HG02610 (cell line): ENCODE data around the gene POC1A.
"Not testable (repeated sequence)": the region's sequence is repeated elsewhere in the genome, so short reads cannot be mapped to it uniquely, and the experiment has no call there.

Experiments
- ATAC-seq: cut with Tn5 transposase; IDR thresholded peaks from one replicate; pipeline ENCODE4 v1.9.1; 2021; ENCODE audit warnings: mild to moderate bottlenecking, moderate library complexity; ENCODE audit not compliant: unreplicated experiment

Gene POC1A

DNA sequence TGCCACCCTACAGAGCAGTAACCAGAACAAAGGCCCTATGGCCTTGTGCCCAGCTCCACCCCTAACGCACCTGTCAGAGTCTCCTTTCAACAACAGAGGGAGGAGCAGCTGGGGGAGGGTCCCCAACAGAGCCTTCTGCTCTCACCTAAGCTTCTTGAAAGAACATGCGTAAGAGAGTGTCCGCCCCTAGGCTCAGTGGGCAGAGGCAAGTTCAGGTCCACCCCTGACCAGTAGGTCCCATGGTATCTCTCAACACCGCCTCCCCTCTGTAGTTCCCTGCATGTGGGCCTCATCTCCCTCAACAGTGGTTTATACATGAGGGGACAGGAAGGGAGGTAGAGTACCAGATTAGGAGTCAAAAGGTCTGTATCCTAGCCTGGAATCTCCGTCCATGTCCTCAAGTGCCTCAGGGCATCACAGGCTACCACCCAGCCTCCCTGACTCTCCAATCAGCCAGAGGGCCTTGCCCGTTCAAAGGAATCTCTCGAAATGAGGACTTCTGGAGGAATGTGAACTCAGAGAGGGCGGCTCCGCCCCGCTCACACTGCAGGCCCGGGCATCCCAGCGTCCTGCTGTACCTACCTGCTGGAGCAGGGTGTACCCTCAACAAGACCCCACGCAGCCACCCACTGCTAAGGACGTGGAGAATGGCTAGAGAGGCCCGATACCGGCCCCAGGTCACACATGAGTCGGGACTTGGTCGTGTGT is 680 bp downstream of the POC1A start:
- no peak for ATAC-seq

DNA sequence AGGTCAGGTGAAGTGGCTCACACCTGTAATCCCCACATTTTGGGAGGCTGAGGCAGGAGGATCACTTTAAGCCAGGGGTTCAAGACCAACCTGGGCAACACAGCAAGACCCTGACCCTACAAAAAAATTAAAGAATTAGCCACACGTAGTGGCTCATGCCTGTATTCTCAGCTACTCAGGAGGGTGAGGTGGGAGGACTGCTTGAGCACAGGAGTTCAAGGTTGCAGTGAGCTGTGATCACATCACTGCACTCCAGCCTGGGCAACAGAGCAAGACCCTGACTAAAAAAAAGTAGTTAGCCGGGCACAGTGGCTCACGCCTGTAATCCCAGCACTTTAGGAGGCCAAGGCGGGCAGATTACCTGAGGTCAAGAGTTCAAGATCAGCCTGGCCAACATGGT is 2.2 kb downstream of the POC1A start:
- not testable (repeated sequence) for ATAC-seq

DNA sequence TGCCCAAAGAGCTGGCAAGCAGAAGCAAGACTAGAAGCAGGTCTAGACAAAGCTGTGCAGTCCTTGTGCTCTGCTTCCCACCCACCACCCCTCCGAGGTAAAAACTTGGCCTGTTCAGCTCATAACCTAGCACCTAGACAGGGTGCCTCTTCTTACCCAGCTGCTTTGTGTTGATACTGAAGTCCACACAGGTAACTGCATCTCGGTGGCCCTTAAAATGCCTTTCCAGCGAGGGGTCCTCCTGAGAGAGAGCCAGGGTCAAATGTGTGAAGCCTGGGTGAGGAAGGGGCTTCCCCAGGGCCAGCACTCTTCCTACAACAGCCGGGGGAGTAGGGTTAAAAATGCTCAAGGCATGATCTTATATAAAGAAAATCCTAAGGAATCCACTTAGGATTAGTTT is 3.4 kb downstream of the POC1A start:
- ATAC-seq: no peak

DNA sequence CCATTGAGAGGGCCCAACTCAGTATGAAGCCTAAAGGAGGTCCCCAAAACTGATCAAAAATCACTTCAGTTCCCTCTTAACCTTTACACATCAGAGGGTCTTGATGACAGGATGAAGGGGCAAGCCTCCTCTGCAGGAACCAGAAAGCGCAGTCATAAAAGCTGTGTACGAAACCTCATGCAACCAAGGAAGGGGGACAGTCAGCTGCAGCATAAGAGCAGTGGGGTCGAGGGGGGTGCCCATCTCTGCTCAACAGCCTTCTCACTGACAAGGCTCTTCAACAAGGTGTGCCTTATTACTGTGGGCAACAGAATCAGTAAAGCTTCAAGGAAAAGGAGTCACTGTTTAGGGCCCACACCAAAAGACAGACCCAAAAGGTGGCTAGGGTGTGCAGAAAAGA is 3.9 kb downstream of the POC1A start:
- no peak for ATAC-seq

DNA sequence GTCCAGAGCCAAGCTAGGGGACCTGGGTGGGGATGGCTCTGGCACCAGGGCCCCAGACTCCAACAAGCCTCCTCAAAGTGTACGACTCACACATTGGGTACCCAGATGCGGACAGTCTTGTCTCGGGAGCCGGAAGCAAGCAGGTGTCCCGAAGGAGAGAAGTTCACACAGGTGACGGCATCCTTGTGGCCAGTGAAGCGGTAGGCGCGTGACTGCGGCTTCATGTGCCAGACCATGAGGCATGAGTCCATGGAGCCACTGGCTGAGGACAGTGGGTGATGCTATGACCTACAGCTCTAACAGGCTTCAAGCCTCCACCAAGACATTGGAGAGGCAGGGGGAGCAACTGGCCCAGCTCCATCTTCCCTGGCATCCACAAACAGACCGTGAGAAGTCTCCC is 4.5 kb downstream of the POC1A start:
- no peak for ATAC-seq

DNA sequence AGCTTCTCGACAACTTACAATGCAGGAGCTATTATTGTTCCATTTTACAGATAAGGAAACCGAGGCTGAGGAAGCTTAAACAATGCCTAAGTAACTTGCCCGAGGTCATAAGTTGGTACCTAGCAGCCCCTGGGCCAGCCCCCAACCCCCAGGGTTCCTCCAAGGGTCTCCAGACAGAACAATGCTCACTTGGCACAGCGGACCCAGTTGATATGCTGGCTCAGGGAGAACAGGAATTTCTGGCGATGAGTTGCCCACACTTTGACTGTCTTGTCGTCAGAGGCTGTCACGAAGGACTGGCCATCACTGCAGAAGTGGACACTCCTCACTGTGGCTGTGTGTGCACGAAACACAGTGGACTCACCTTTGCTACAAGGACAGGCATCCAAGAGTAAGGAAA is 5.2 kb downstream of the POC1A start:
- ATAC-seq: no peak

DNA sequence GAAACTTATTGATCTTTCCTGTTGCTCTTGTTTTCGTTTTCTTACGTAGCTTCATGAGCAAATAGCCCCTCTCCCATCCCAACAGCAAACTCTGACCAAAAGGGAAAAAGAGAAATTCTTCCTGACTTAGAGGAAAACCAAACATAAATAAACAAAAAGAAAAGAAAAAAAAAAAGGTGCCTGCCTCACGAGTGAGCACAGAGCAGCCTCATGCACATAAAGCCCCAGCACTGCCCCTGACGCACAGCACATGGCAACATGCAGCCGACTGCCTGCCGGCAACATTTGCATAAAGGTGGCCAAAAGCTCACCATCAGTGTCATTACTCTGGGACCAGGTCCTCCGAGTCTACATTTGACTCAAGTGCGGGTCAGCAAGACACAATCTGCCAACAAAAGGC is 6.4 kb downstream of the POC1A start:
- ATAC-seq: no peak

DNA sequence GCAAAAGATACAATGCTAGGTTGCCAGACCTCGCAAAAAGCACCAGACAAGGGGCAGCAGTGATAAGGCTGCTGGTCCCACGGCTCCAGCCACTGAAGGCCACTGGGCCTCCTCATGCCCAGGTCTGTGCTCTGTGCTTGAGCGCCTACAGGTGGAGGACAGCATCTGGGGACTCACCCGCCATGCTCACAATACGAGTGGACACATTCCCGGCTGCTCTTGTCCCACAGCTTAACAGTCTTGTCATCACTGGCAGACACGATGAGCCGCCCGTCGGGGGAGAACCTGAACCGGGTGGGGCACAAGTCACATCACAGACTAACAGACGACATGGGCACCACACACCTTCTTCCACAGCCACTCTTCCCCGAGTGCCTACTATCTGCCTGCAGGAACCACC is 7.4 kb downstream of the POC1A start:
- no peak for ATAC-seq

DNA sequence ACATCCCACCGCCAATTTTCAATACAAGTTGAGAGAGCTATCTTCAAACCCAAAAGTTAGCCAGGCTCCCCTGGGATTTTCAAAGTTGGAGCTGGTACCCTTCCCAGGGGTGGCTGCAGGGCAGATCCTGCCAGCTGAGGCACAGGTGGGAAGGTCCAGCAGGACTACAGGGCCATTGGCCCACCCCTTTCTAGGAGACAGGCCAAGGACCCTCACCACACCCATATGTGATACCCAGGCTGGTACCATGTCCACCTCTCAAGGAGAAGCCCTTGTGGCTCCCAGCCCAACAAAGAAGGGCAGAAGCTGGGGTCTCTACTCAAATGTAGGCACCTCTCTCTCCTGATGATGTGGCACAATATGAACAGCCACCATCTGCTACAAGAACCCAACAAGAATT is 8.0 kb downstream of the POC1A start:
- ATAC-seq: no peak

DNA sequence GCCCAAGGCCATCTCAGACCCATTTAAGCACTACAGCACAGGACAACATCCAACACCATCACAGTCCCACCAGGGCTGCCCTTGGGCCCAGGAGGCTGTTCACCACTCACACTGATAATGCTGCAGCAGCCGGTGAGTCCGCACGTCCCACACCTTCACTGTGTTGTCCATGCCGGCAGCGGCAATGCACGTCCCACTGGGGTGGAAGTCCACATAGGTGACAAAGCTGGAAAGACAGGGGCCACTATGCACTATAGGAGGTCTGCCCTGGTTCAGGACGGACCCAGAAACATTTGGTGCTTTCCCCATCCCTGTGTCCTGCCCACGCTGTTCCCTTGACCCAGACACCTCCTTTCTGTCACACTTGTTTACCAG is 8.5 kb downstream of the POC1A start:
- ATAC-seq: no peak

DNA sequence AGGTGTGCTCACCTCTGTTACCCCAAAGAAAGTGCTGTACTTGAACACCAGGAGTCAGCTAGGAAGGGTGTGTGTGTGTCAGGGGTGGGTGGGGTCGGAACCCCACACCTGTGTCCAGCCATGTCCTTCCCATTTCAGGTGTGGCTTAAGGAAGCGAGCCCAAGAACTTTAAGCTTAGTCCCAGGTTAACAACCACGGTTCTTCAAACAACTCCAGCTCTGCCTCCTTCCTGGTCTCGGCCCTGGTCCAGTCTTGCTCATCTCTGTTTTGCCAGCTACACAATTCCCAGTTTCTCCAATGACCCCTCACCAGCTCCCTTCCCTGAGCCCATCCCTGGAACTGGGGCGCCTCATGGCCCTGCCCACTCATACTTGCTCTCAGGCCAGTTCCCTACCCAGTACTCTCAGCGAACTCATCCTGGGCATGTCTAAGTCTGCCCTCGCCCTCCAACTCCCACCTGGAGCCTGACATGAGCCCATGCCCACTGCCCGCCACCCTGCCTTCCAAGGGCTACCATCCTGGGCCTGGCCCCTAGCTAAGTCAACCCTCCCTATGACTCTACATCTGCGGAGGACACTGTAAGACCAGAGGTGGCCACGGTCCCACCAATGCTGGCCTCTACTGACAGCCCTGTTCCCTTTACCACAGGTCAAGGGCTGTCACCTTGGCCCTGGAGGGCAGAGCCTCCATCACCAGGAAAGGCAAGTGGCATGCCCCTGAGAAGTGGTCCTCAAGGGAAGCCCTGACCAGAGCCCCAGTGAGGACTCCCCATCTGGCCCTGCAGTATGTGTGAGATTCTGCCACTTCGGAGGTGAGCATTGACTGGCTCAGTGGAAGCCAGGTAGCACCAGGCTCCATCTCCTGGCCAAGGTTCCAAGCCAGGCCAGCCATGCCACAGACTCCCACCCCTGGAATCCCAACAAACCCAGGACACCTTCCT is 9.2 kb downstream of the POC1A start:
- no peak for ATAC-seq

DNA sequence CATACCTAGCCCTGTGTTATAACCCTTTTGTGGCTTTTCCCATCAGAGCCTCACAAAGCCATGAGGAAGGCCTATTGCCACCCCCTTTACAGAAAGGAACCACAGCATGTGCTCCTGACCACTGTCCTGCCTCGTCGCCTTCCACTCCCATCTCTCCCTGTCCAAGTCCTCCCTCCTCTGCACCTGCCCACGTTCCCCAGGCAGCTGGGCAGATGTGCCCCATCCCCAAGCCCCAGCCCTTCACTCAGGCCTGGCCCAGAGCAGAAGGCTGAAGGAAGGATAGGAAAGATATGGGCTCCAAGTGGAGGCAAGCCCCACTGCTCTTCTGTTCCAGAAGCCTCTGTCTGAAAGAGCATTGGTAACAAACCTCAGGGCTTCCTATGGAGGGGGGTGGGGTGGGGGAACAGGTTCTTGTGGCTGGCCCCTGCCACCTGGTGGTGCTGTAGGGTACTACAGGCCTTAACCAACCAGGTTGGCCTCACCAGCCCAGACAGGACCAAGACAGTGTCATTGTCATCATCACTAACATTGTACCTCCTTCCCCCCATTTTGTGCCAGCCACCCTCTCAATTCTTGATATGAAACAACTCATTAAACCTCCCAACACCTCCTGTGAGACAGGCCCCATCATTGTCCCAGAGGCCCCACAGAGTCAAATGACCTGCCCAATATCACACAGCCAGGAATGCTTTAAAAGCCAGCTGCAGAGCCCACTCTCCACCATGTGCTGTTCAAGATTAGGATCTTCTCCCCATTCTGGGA is 10.0 kb downstream of the POC1A start:
- peak; percentile 58 for ATAC-seq

DNA sequence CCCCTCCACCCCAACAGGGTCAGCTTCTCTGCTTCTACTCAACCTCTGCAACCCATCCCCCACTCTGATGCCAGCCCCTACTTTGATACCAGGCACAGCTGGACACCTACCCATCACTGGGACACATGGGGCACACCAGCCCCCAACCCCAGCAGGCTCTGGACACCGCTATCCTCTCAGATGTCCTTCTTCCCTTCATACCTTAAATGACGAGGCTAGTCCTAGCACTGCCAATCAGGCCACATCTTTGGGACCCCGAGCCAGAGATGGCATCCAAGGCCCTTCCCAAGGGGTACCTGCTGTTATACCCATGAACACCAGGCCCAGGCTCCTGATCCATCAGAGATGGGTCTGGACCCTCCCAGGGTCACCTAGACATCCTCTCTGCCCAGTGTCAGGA is 10.6 kb downstream of the POC1A start:
- no peak for ATAC-seq

DNA sequence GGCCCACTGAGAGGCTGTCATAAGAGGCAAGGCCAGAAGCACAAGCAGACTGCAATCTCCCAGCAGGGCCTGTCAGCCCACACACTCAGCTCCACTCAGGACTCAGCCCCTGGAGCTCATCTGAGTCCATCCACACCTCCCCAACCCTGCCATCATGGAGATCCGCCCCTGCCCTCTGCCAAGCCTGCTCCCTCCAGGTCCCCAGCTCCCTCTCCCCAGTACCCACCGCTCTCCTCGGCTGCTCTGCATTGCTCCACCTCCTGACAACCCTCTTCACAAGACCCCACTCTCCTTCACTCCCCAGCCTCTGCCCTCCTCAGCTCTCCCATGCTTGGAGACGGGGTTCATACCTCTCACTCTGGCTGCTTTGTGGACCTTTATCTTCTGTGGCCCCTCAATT is 11.1 kb downstream of the POC1A start:
- ATAC-seq: no peak

DNA sequence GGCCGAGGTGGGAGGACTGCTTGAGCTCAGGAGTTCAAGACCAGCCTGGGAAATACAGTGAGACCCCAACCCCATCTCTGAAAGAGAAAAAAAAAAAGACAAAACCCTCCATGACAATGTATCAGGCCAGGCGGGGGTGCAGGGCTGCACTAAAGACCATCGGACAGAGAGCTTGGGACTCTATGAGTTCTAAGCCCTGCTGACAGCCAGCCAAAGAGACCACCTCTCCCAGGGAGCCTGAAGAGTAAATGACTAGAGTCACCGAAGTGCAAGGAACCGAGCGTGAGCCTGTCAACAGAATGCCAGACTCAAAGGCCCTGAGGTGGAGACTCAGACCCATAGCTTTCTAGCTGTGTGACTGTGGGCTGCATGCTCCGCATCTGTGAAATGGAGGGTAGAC is 12.5 kb downstream of the POC1A start:
- no peak for ATAC-seq

DNA sequence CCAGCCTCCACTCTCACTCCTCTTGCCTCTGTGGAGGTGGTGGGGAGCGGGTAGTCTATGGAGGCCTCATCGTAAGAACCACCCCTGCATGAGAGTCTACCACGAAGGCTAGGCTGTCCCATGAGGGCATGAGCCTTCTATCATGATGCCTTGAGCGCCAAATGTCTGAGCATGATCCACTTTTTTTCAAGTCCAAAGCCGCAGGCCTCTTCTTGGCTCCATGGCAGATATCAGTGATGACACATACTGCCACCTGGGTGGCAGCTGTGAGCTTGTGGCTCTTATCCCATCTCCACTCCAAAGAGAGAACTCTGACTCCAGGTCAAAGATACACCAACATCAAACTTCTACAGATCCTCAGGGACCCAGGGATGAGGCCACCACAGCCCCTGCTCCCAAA is 13.5 kb downstream of the POC1A start:
- ATAC-seq: no peak

DNA sequence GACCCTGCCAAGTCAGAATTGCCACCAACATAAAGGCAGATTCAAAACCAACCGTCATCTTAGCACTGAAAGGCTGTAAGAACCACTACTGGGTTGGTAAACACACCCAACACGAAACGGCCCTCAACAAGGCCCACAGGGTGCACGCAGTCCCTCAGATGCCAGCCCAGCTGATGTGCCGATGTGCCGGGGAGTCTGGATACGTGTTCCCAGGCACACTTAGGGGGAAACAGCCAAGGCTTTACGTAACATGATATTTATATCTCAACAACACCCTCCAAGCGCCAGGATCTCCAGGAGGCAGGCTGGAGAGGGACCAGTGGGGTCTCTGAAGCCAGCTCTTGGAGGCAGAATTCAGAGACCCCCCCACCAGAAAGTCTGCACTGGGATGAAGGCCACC is 14.2 kb downstream of the POC1A start:
- no peak for ATAC-seq

DNA sequence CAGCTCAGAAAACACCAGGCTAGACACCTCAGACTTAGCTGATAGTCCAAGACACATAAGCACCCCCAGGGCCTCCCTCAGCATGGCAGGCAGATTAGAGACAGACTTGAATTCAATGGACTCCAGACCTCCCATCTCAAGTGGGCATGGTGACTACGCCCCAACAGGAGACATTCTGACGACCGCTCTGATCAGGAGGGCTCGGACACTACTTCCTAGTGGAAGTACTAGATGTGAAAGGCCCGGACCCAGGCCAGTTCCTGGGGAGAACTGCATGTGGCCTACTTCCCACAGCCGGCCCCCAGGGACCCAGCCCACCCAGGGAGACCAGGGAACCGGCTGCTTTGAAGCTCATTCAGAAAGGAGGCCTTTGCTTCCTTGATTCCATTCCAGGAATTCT is 16.9 kb downstream of the POC1A start:
- no peak for ATAC-seq

DNA sequence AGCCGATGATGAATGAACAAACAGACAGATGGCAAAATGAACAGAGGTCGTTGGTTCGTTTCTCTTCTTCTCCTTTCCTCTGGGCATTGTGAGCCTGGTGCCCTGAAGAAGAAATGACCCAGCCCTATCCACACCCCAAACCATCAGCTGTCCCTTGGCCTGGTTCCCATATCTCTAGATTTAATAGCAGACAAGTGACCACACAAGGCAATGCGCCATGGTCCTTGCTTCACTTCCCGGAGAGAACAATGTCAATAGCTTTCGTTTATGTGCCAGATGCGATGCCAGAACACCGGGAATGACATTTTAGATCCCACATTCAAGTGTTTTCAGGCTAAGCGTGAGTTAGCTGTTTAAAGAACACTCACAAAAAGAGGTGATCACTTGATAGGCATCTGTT is 17.7 kb downstream of the POC1A start:
- ATAC-seq: no peak

DNA sequence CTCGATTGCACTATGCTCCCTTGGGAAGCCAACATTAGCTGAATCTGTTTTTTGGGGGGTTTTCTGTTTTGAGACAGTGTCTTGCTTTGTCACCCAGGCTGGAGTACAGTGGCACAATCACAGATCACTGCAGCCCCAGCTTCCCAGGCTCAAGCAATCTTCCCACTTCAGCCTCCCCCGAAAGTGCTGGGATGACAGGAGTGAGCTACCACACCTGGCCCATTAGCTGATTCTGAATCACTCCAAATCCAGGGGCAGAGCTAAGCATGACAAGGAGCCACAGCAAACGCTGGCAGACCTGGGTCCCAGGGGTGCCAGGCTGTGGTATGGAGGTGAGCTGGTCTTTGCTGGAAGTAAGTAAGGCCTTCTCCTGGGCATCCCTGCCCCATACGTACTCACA is 18.9 kb downstream of the POC1A start:
- ATAC-seq: no peak

DNA sequence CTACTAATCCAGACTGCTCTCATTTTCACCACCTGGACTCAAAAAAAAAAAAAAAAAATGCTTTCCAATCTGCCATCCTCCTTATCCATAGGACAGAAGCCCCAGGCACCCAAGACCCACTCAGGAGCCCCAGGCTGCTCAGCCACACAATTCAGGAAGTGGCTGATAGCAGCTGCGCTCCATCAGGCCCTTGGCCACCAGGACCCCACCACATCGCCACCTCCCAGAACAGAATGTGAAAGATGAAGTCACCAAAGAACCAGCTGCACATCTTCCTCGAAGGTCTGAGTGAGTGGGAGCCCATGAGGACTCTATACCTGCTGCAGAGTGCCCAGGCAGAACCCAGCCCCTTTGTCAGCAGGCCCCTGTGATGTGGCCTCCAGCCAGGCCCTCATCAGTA is 19.5 kb downstream of the POC1A start:
- ATAC-seq: no peak

DNA sequence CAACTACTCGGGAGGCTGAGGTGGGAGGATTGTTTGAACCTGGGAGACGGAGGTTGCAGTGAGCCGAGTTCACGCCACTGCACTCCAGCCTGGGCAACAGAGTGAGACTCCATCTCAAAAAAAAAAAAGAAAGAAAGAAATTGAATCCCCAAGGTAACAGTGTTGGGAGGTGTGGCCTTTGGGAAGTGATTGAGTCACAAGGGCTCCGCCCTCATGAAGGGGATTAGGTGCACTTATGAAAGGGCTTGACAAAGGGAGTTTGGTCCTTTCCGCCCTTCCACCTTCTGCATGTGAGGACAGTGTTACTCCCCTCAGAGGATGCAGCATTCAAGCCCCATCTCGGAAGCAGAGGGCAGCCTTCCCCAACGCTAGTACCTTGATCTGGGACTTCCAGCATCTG is 21.3 kb downstream of the POC1A start:
- ATAC-seq: no peak
